ENCODE data around the gene LENG1. TPM values are rescaled to one million over a fixed set of nuclear protein-coding genes. Genes with fewer than 3 reads are reported as not detected.

The LENG1 gene
- total and polyA plus RNA-seq, 9 of the 15 experiments (the other 6 are each of a cell fraction or from before 2014, with no cell fraction given) = 0.30 to 10.5 (median 4.7) TPM

DNA sequence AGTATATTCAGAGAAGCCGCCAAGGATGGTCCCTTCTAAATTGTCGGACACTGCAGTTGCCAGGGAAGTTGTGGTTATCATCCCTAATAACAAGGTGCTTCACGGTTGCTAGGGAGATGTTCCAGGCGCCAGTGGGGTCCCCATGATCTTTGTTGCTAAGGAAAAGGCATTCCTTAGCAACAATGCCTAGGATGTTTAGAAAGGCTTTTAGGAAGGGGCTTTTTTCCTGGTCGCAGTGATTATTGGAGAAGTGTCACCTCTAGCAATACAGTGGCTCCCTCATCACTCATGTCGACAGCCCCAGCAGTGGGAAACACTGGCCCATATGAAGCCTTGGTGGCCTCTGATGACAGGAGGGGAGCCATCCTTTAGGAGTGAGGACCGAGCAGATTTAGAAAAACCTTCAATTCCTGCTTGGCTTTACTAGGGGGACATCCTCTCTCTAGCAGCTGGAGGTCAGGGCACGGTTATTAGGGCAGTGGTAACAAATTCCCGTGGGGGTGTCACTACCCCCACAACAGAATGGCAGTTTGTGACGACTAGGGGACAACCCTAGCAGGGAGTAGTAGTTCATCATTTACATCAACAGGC, 19.8 kb upstream of the LENG1 start:
- no peak overlapping the region for H3K4me3 ChIP-seq
- WGBS (ENCODE audit: insufficient coverage, low coverage, missing lambda C conversion rate) = 88% methylated on average over 10 of the region's 10 CpGs
- DNase-seq (ENCODE audit: extremely low read depth in 1 of 4, low spot score in 3 of 4) (peak in 1 of 4 experiments; percentile 2), FAIRE-seq (no peak), ATAC-seq (no peak)
- ChIA-PET POLR2A (interaction anchor here (0.6 to 1.7 kb wide), 4 partner anchors 10 to 42 kb away, joined by 3 to 10 read pairs (median 6); partner anchors contain the start of genes MBOAT7 and RPS9), CTCF (ENCODE audit: low intra/inter-chr PET ratio) (no interaction called here)
- H4K20me1 ChIP-seq (replicated peaks; ENCODE audit: control insufficient read depth, insufficient read depth, low read length) = no peaks in the 10 kb centered on the region; the same call in 1 of the 2 replicates
- H3K79me2 ChIP-seq (ENCODE audit: control insufficient read depth, insufficient read depth, low read length) = no peaks in the 10 kb centered on the region
- TF ChIP-seq MBD2 (IDR thresholded peaks at IDR 0.05; ENCODE audit: borderline replicate concordance, low read depth) = no peak
- peak; percentile 63 for TF ChIP-seq RFX1 (IDR thresholded peaks at IDR 0.05)
- H3K9ac ChIP-seq (ENCODE audit: insufficient read depth in 1 of 2, low read depth in 2 of 2, low read length in 2 of 2) = no peak overlapping the region
- intact Hi-C loops (cut with micrococcal nuclease) = no loop called here
- H3K27ac ChIP-seq (ENCODE audit: extremely low read depth, low read depth, low read length) = no peak overlapping the region
- no TSS peak for BruUV-seq (replicated peaks)
- H3K9me1 ChIP-seq (ENCODE audit: control insufficient read depth, insufficient read depth, low read length) = peaks cover 3% of the 10 kb centered on the region
- in situ Hi-C loops (cut with MboI) = no loop called here
- no peaks in the 10 kb centered on the region for H3K9me3 ChIP-seq (replicated peaks; ENCODE audit: control insufficient read depth, insufficient read depth, low read depth, low read length)
- no peak overlapping the region for H3K4me2 ChIP-seq (ENCODE audit: insufficient read depth, low read length)
- H3K36me3 ChIP-seq (ENCODE audit: control insufficient read depth, insufficient read depth, low read length) = peaks cover 63% of the 10 kb centered on the region; the same call in 2 of the 3 replicates
- no peaks in the 10 kb centered on the region for H3K27me3 ChIP-seq (ENCODE audit: control insufficient read depth in 2 of 2, insufficient read depth in 2 of 2, low read length in 2 of 2)
- no peak overlapping the region for H2AFZ ChIP-seq (ENCODE audit: low read depth, low read length)
- peaks cover 0 to 18% of the 10 kb centered on the region in 2 experiments; a peak in 2 of 5 replicates for H3K4me1 ChIP-seq (replicated peaks in 1 of 2; ENCODE audit: control insufficient read depth in 2 of 2, insufficient read depth in 2 of 2, low read length in 2 of 2)

DNA sequence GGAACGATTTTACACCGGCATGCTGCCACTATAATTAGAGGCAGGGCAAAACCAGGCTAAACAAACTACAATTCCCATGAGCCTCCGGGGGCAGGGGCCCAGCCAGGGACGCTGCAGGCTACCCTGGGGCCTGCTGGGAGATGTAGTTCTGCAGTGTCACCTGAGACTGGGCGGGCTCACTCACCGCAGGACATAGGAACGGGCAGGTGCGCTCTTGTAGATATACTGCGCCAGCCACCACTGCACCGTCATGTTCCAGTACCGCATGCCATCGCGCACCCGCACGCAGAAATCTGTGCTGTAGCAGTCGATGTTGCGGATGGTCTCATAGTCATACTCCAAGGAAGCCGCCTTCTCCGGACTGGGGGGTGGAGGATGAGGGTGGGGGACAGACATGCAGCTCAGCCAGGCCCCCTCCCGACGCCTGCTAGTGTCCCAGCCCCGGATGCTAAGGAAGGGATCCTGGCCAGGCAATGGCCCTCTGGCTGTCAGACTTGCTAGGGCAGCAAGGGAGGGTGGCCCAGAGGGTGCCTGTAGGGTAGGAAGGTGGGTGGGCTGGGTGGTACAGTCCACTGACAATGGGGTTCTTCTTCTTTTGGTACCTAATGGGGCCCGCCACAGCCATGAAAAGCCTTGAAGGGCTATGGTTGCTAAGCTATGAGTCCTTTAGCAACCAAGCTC, 19.2 kb upstream of the LENG1 start:
- CTCF ChIA-PET (ENCODE audit: low intra/inter-chr PET ratio) = no interaction called here
- 90% methylated on average over 21 of the region's 23 CpGs for WGBS (ENCODE audit: insufficient coverage, low coverage, missing lambda C conversion rate)
- H3K79me2 ChIP-seq (ENCODE audit: control insufficient read depth, insufficient read depth, low read length) = no peaks in the 10 kb centered on the region
- no peak for TF ChIP-seq TAF1 (IDR thresholded peaks at IDR 0.05; ENCODE audit: control insufficient read depth, extremely low read depth, insufficient read depth, low read length, severe bottlenecking)
- TF ChIP-seq SIX5 (IDR thresholded peaks at IDR 0.05; ENCODE audit: borderline replicate concordance in 1 of 2, insufficient read depth in 1 of 2, low read depth in 1 of 2, low read length in 2 of 2) = peak; percentile 93 to 97
- TF ChIP-seq, protein P1, sequence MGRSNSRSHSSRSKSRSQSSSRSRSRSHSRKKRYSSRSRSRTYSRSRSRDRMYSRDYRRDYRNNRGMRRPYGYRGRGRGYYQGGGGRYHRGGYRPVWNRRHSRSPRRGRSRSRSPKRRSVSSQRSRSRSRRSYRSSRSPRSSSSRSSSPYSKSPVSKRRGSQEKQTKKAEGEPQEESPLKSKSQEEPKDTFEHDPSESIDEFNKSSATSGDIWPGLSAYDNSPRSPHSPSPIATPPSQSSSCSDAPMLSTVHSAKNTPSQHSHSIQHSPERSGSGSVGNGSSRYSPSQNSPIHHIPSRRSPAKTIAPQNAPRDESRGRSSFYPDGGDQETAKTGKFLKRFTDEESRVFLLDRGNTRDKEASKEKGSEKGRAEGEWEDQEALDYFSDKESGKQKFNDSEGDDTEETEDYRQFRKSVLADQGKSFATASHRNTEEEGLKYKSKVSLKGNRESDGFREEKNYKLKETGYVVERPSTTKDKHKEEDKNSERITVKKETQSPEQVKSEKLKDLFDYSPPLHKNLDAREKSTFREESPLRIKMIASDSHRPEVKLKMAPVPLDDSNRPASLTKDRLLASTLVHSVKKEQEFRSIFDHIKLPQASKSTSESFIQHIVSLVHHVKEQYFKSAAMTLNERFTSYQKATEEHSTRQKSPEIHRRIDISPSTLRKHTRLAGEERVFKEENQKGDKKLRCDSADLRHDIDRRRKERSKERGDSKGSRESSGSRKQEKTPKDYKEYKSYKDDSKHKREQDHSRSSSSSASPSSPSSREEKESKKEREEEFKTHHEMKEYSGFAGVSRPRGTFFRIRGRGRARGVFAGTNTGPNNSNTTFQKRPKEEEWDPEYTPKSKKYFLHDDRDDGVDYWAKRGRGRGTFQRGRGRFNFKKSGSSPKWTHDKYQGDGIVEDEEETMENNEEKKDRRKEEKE (IDR thresholded peaks at IDR 0.05; ENCODE audit: borderline replicate concordance in 1 of 2, control insufficient read depth in 1 of 2, low read depth in 2 of 2, low read length in 1 of 2) = no peak
- peak; percentile 32; the same call in 1 of the 2 replicates for TF ChIP-seq SUPT5H (IDR thresholded peaks at IDR 0.05)

More for the DNA sequence above, 19.2 kb upstream of the LENG1 start:
- H3K36me3 ChIP-seq (ENCODE audit: control insufficient read depth, insufficient read depth, low read length) = peaks cover 57% of the 10 kb centered on the region; the same call in 2 of the 3 replicates
- H4K20me1 ChIP-seq (replicated peaks; ENCODE audit: control insufficient read depth, insufficient read depth, low read length) = no peaks in the 10 kb centered on the region; the same call in 1 of the 2 replicates
- H3K4me2 ChIP-seq (ENCODE audit: insufficient read depth, low read length) = no peak overlapping the region
- POLR2A ChIA-PET = interaction anchor here (0.6 to 1.7 kb wide), 3 partner anchors 11 to 42 kb away, joined by 3 to 10 read pairs (median 8); partner anchors contain the start of genes MBOAT7 and RPS9
- no peaks in the 10 kb centered on the region for H3K27me3 ChIP-seq (ENCODE audit: control insufficient read depth in 2 of 2, insufficient read depth in 2 of 2, low read length in 2 of 2)
- no TSS peak for BruUV-seq (replicated peaks)
- FAIRE-seq (peak; percentile 74), ATAC-seq (peak; percentile 93), DNase-seq (ENCODE audit: extremely low read depth in 1 of 4, low spot score in 3 of 4) (peak in 2 of 4 experiments; percentile 41 to 55)
- peaks cover 3% of the 10 kb centered on the region for H3K9me1 ChIP-seq (ENCODE audit: control insufficient read depth, insufficient read depth, low read length)
- no peaks in the 10 kb centered on the region for H3K9me3 ChIP-seq (replicated peaks; ENCODE audit: control insufficient read depth, insufficient read depth, low read depth, low read length)
- in situ Hi-C loops (cut with MboI) (no loop called here), intact Hi-C loops (cut with micrococcal nuclease) (no loop called here)
- no peak overlapping the region for H3K27ac ChIP-seq (ENCODE audit: extremely low read depth, low read depth, low read length)
- peaks cover 0 to 24% of the 10 kb centered on the region in 2 experiments; a peak in 2 of 5 replicates for H3K4me1 ChIP-seq (replicated peaks in 1 of 2; ENCODE audit: control insufficient read depth in 2 of 2, insufficient read depth in 2 of 2, low read length in 2 of 2)
- H2AFZ ChIP-seq (ENCODE audit: low read depth, low read length) = no peak overlapping the region
- H3K4me3 ChIP-seq = no peak overlapping the region
- H3K9ac ChIP-seq (ENCODE audit: insufficient read depth in 1 of 2, low read depth in 2 of 2, low read length in 2 of 2) = peak overlapping the region in 1 of 2 experiments; percentile 61; a peak in 1 of 4 replicates

Data from K562 (cell line).